Measurements from ENCODE around the gene COL4A6.

COL4A6 gene

DNA sequence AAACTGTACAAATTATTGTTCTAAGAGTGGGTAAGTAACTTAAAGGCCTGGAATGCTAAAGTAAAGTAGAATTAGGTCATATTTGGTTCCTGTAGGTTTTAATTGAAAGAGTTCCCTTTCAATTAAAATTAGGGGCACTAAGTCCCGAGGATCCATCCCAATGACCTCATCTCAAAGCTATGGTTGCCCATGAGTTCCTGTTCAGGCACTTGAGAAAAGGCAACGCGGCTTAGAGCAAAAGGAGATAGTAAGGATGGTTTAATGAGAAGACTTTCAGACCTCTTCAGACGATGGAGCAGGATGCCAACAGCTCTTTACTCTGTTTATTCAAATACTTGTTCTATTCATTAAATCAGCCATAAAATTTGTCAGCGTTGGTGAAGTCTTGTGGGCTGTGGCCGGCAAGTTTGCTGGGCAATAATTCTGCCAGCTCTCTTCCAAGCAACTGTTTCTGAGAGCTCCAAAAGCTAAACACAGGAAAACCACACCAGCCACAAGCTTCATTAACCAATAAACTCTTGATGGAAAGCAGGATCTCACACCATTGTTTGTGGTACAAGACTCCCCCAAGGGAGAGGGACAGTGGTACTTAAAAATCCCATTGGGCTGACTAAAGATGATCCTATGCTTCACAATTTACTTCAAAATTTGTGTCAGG, 167.4 kb downstream of the COL4A6 start:
- DNase-seq (ENCODE audit: low read depth) = peak; percentile 45

GRCh38 chrX:108270280-108270679, 167.9 kb downstream of the COL4A6 start:
- DNase-seq (ENCODE audit: low read depth) = no peak

GRCh38 chrX:108268434-108269080, 169.7 kb downstream of the COL4A6 start:
- DNase-seq (ENCODE audit: low read depth) = no peak

DNA sequence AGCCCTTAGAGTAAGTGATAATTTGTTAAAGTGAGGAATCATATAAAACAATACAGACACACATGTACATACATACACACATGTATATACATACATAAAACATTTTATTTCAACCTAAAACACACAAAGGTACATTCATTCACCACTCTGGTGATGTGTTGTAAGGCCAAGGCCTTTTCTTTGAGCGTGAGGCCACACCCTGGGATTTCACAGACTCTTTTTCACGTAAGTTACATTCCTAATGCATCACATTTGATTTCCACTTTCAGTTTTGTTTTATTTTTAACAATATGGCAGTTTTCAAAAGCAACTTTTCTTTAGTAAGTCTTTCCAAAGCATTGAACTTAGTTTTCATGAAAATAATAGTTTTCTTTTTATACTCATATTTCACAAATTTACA, 170.7 kb downstream of the COL4A6 start:
- DNase-seq (ENCODE audit: low read depth) = peak; percentile 51

- DNase-seq (ENCODE audit: low read depth) = no peak
Measured at GRCh38 chrX:108264376-108264775, 173.8 kb downstream of the COL4A6 start.

GRCh38 chrX:108261549-108262203, 176.5 kb downstream of the COL4A6 start:
- DNase-seq (ENCODE audit: low read depth) = peak; percentile 91

DNA sequence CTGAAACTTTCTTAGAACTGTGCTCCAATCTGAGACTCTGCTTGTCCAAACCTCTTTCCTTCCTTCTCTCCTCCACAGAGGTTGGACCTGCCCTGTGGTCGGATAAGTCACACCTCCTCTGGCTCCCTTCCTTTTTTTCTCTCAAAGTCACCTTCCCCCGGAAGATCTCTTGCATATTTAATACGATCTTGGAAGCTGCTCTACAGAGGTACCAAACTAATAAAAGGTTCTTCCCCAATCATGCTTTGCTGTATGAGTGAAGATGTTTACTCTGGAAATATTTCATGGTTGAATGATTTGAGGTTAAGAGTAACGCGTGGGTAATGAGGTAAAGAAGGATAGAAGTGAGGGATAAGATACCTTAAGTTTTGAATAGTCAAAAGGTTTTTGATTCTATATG, 180.7 kb downstream of the COL4A6 start:
- DNase-seq (ENCODE audit: low read depth) = no peak

DNA sequence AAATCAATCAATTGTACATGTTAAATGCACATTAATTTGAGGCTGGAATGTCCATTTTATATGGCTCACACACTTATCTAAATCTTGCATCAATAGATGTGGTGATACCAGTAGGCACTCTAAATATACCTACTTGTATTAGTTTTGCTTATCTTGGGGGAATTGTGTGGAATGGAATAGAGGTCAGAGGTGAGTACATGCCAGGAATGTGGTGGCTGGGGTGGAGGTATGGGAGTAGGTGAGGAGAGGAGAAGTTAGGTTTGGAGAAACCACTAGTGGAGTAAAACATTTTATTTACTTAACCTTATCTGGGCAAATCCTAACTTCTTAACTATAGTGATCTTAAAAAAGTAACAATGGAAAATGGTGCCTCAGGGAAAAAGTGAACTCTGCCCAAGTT, 183.6 kb downstream of the COL4A6 start:
- DNase-seq (ENCODE audit: low read depth) = no peak

DNA sequence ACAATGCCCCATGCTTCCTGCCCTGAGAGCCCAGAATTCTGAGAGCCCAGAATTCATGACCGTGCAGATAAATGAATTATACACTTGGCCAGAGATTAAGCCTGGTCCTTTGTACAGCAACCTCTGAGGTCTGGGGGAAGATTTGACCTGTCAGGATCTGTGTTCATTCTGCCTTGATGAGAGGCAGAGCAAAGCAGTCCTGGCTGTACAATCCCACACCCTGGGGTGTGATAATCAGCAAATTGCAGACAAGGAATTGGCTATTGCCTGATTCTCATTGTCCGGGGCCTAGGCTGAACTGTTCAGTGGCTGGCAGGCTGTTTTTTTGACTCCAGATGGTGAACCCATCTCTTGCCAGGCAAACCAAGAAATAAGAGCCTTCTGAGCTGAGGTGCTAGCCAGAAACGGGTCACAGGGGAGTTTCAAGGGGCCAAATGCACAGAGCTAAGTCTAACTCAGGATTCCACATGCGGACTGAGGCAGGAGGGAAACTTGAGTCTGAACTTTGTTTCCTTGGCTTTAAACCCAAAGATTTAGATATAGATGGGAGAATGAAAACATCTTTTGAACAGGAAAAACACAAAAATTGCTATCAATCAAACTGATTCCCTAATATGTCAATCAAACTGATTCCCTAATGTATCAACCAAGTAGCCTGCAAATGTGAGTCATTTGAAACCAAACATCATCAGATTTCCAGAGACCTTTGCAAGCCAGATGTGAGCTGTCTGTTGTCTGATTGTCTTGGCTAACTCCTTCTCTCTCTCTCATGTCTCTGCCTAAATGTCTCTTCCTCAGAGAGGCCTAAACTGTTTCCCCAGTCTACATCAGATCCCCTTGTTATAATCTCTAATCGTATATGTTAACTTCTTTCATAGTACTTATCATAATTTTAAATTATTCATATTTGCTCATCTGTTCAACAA, 187.3 kb downstream of the COL4A6 start:
- no peak for DNase-seq (ENCODE audit: low read depth)

GRCh38 chrX:108246304-108246954, 191.8 kb downstream of the COL4A6 start:
- DNase-seq (ENCODE audit: low read depth) = no peak

- DNase-seq (ENCODE audit: low read depth) = no peak
Measured at GRCh38 chrX:108245462-108245861, 192.8 kb downstream of the COL4A6 start.

DNA sequence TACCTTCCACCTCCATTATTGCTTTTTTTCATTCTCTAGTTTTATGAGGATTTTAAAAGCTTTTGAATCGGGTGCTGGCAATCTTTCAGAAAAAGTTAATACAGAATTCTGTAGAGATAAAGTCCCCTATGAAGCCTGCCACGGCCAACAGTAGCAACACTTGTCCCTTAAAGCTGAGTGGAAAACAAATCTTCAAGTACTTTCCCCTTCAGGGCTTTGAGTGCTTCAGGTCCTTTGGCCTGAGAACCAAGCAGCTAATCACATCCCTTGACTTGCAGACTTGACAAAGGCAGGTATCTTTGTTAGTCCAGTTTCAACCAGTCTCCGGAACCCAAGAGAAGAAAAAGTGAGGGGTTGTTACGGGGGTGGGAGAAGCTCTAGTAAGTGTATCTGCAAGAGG, 202.2 kb downstream of the COL4A6 start:
- DNase-seq (ENCODE audit: low read depth) = no peak

DNA sequence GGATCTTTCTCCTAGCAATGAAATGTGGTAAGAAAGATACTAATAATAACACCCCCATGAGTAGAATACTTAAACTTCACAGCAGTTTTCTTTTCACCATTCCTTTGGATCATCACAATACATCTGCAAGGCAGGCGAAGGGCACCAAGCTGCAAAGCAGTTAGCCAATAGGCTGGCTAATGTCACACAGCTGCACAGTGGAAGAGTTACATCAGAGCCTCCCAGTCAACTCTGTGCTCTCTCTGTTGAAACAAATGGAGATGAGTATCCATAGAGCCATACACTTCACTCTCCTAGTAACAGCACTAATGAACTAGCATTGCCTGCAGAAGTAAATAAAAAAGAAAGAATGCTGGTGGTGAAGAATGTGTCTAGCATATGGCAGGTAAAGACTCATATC, 207.6 kb downstream of the COL4A6 start:
- no peak for DNase-seq (ENCODE audit: low read depth)

- peak; percentile 38 for DNase-seq (ENCODE audit: low read depth)
Measured at GRCh38 chrX:108224727-108225621, 213.2 kb downstream of the COL4A6 start.

DNA sequence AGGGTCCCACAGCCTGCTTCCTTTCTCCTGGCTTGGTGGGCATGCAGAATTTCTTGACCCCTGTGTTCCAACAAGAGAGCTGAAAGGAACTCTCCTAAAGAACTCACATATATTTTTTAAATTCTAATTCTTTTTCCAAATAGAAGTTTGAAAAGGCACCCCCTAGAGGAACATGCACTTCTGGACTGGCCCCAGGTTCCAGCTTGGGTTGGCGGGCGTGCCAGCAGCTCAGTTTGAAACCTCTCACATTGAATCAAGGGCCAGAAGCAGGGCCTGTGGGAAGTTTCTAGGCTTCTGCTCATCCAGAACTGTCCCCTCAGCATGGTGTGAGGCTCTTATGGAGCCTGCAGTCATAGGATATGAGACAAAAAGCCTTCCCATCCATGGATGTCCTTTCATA, 214.0 kb downstream of the COL4A6 start:
- DNase-seq (ENCODE audit: low read depth) = no peak

GRCh38 chrX:108223585-108223984, 214.6 kb downstream of the COL4A6 start:
- no peak for DNase-seq (ENCODE audit: low read depth)

DNA sequence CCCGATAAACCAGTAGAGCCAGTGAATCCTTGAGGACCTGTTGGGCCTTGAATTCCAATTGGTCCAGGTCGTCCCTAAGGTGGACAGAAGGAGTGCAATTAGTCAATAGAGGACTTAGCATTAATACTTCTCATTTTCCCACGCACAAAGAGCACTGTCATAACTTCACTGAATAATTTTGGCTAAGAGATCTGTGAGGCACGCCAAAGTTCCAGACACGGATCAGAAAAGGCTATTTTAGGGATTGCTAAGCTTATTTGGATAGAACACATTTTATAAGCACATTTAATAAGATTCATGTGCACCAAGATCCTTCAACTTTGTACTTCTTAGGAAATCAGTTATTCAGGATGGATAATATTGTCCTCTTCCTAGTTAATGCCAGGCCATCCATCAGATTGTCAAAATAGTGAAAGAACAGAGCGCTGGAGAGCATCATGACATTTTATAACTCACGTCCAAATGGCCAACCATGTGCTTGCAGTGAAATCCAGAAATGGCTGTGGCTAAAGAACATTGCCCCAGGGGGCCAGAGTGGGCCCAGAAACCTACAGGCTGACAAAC, 216.8 kb downstream of the COL4A6 start:
- no peak for DNase-seq (ENCODE audit: low read depth)

DNA sequence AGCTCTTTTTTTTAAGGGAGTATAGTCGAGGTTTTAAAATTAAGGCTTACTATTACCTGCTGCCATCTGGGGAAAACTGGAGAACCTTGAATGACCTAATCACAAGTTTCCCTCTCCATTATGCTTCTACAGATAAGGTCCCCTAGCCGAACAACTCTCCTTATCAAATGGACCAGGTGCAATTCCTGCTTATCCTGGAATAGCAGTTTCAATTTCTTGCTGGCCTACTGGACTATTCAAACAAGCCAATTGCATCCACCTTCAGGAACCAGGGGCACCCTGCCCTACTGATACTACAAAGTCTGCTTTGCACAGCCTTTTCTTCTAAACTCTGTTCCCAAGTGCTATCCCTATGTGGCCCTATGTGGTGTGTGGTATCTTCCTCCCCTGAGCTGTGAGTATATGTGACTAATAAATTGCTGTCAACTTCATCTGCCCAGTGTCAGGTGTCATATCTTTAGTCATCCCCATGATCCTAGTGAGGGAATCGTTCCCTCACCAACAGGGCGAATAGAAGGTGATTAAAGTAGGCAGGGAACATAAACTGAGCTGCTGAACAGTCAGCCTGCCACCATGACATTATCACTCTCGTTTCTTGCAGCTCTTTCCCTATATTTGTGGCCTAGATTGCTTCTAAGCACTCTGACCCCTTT, 218.1 kb downstream of the COL4A6 start:
- no peak for DNase-seq (ENCODE audit: low read depth)

DNA sequence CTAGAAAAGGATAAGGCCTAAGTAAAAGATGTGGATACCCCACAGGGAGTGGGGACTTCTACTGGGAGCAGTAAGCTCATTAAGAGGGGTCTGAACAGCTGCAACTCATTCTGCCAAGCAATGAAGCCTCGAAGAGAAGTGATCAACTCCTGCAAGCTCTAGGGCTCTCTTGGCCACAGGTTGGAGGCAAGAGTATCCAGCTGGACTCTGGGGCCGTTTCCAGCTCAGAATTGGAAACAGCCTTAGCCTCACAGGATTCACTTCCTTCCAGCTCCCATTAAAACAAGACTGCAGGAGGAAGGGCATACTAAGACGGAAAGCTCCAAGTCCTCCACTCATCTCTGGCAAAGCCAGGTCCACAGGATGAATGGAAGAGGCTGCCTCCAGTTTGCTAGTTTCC, 220.3 kb downstream of the COL4A6 start:
- no peak for DNase-seq (ENCODE audit: low read depth)

All from iris pigment epithelial cell (primary cell).